ENCODE measurements around the gene PERCC1.

The PERCC1 gene

GRCh38 chr16:1455190-1456171 lies 24.6 kb downstream of the PERCC1 start:
- Histone ChIP-seq H3K9me2 (replicated peaks; ENCODE audit: insufficient read depth, low read length) (no peaks in the 10 kb centered on the region), H3K9me3 (ENCODE audit: insufficient read depth, low read length) (no peaks in the 10 kb centered on the region), H4K20me1 (ENCODE audit: low read depth, low read length) (no peaks in the 10 kb centered on the region), H3K9ac (ENCODE audit: low read length) (no peak overlapping the region), H3K27ac (ENCODE audit: low read depth, low read length) (no peak overlapping the region), H3K4me3 (ENCODE audit: insufficient read depth, low read length, poor library complexity, severe bottlenecking) (no peak overlapping the region), H3K4me2 (ENCODE audit: low read depth, low read length, poor library complexity, severe bottlenecking) (no peak overlapping the region), H3K27me3 (ENCODE audit: low read length) (no peaks in the 10 kb centered on the region), H3F3A (ENCODE audit: insufficient read depth) (no peaks in the 10 kb centered on the region), H2AFZ (ENCODE audit: low read depth, low read length, severe bottlenecking) (no peak overlapping the region), H3K79me2 (ENCODE audit: insufficient read depth, low read length) (no peaks in the 10 kb centered on the region), H3K36me3 (ENCODE audit: low read length) (no peaks in the 10 kb centered on the region)
- no peak for TF ChIP-seq EZH2phosphoT487 (conservative IDR thresholded peaks at IDR 0.05; ENCODE audit: low read length)
- TF ChIP-seq CTCF (IDR thresholded peaks at IDR 0.05; ENCODE audit: insufficient read depth, low read length, poor library complexity, severe bottlenecking) = no peak

- Histone ChIP-seq H3K36me3 (ENCODE audit: low read length) (no peaks in the 10 kb centered on the region), H3K9ac (ENCODE audit: low read length) (no peak overlapping the region), H3F3A (ENCODE audit: insufficient read depth) (no peaks in the 10 kb centered on the region), H3K27me3 (ENCODE audit: low read length) (no peaks in the 10 kb centered on the region), H3K9me2 (replicated peaks; ENCODE audit: insufficient read depth, low read length) (no peaks in the 10 kb centered on the region), H4K20me1 (ENCODE audit: low read depth, low read length) (no peaks in the 10 kb centered on the region), H3K79me2 (ENCODE audit: insufficient read depth, low read length) (no peaks in the 10 kb centered on the region), H3K27ac (ENCODE audit: low read depth, low read length) (no peak overlapping the region), H3K9me3 (ENCODE audit: insufficient read depth, low read length) (no peaks in the 10 kb centered on the region), H2AFZ (ENCODE audit: low read depth, low read length, severe bottlenecking) (no peak overlapping the region), H3K4me3 (ENCODE audit: insufficient read depth, low read length, poor library complexity, severe bottlenecking) (no peak overlapping the region), H3K4me2 (ENCODE audit: low read depth, low read length, poor library complexity, severe bottlenecking) (no peak overlapping the region)
- TF ChIP-seq EZH2phosphoT487 (conservative IDR thresholded peaks at IDR 0.05; ENCODE audit: low read length) (no peak), CTCF (IDR thresholded peaks at IDR 0.05; ENCODE audit: insufficient read depth, low read length, poor library complexity, severe bottlenecking) (no peak)
Observed at GRCh38 chr16:1456951-1457350, 26.1 kb downstream of the PERCC1 start.

- no peak overlapping the region for H3K9ac ChIP-seq (ENCODE audit: low read length)
- no peaks in the 10 kb centered on the region for H3K9me2 ChIP-seq (replicated peaks; ENCODE audit: insufficient read depth, low read length)
- H3K4me2 ChIP-seq (ENCODE audit: low read depth, low read length, poor library complexity, severe bottlenecking) = no peak overlapping the region
- H2AFZ ChIP-seq (ENCODE audit: low read depth, low read length, severe bottlenecking) = no peak overlapping the region
- H3K36me3 ChIP-seq (ENCODE audit: low read length) = no peaks in the 10 kb centered on the region
- H4K20me1 ChIP-seq (ENCODE audit: low read depth, low read length) = no peaks in the 10 kb centered on the region
- no peak overlapping the region for H3K4me3 ChIP-seq (ENCODE audit: insufficient read depth, low read length, poor library complexity, severe bottlenecking)
- no peaks in the 10 kb centered on the region for H3F3A ChIP-seq (ENCODE audit: insufficient read depth)
- no peaks in the 10 kb centered on the region for H3K27me3 ChIP-seq (ENCODE audit: low read length)
- TF ChIP-seq EZH2phosphoT487 (conservative IDR thresholded peaks at IDR 0.05; ENCODE audit: low read length) (no peak), CTCF (IDR thresholded peaks at IDR 0.05; ENCODE audit: insufficient read depth, low read length, poor library complexity, severe bottlenecking) (no peak)
- H3K9me3 ChIP-seq (ENCODE audit: insufficient read depth, low read length) = no peaks in the 10 kb centered on the region
- H3K27ac ChIP-seq (ENCODE audit: low read depth, low read length) = no peak overlapping the region
- no peaks in the 10 kb centered on the region for H3K79me2 ChIP-seq (ENCODE audit: insufficient read depth, low read length)
Observed at GRCh38 chr16:1457489-1458245, 26.8 kb downstream of the PERCC1 start.

Measured in SU-DHL-6 (cell line).